Tibial nerve (tissue), 4 donors: ENCODE results near the gene RNU6-8. TPM values are rescaled to one million over a fixed set of nuclear protein-coding genes. Genes with fewer than 3 reads are reported as not detected.

ENCODE experiments used
- DNase-seq, 2 donors: peaks; one replicate each; pipeline ENCODE4 v3.0.0-alpha.2; 2019; ENCODE audit warnings: low spot score in 2 of 2
- H3K27ac ChIP-seq, 4 donors: fragments of 200-600 bp; sonication (generic) in 3 of 4; one replicate each; pipeline ENCODE4 v1.5.1; 2017 to 2019; ENCODE audit warnings: mild to moderate bottlenecking in 1 of 4
- H3K27me3 ChIP-seq, 2 donors: fragments of 200-600 bp; sonication (generic) in 1 of 2; one replicate each; pipeline versions ENCODE4 v1.5.1 to v1.6.0; 2017 to 2019
- H3K36me3 ChIP-seq, 3 donors: fragments of 200-600 bp; sonication (generic); one replicate each; pipeline ENCODE4 v1.5.1; 2018 to 2019
- H3K4me1 ChIP-seq, 4 donors: fragments of 200-600 bp; sonication (generic) in 3 of 4; one replicate each; pipeline ENCODE4 v1.5.1; 2017 to 2019
- H3K4me3 ChIP-seq, 4 donors: fragments of 200-600 bp; sonication (generic) in 3 of 4; one replicate each; pipeline ENCODE4 v1.5.1; 2017 to 2019; ENCODE audit warnings: mild to moderate bottlenecking in 1 of 4, moderate library complexity in 1 of 4
- H3K9me3 ChIP-seq, 4 donors: fragments of 200-600 bp; sonication (generic) in 3 of 4; one replicate each; pipeline ENCODE4 v1.5.1; 2017 to 2019
- EP300 ChIP-seq, 2 donors: sonication (generic); formaldehyde crosslinking; IDR thresholded peaks; one replicate each; pipeline ENCODE4 v1.6.1; 2017; ENCODE audit warnings: antibody characterized with exemption in 2 of 2, mild to moderate bottlenecking in 1 of 2
- POLR2A ChIP-seq, 2 donors: fragments of 450-650 bp; IDR thresholded peaks; one replicate each; pipeline ENCODE4 v1.6.1; 2017; ENCODE audit warnings: antibody characterized with exemption in 2 of 2, mild to moderate bottlenecking in 2 of 2, moderate library complexity in 2 of 2
- WGBS, 2 donors: methylation state at CpG; one replicate each; pipeline ENCODE4 v1.1.5; 2018; 5-methylcytosine and 5-hydroxymethylcytosine counted together
- total RNA-seq, 4 donors: library from RNA; depleted of rRNA; stranded (reverse); fragments of >200 nt; gene quantifications; one replicate each; pipeline ENCODE4 v1.1.0, GENCODE V29; 2016
- TF ChIP-seq, protein P1 (sequence below), 5 experiments: fragments of 200-600 bp in 3 of 5; fragments of 450-650 bp in 2 of 5; sonication (generic) in 3 of 5; IDR thresholded peaks; one replicate each; pipeline ENCODE4 v1.5.1; 2016 to 2019; ENCODE audit warnings: antibody characterized with exemption in 5 of 5, mild to moderate bottlenecking in 3 of 5, moderate library complexity in 2 of 5

The RNU6-8 gene
- total RNA-seq, 4 donors from 2014 or later: not detected

DNA sequence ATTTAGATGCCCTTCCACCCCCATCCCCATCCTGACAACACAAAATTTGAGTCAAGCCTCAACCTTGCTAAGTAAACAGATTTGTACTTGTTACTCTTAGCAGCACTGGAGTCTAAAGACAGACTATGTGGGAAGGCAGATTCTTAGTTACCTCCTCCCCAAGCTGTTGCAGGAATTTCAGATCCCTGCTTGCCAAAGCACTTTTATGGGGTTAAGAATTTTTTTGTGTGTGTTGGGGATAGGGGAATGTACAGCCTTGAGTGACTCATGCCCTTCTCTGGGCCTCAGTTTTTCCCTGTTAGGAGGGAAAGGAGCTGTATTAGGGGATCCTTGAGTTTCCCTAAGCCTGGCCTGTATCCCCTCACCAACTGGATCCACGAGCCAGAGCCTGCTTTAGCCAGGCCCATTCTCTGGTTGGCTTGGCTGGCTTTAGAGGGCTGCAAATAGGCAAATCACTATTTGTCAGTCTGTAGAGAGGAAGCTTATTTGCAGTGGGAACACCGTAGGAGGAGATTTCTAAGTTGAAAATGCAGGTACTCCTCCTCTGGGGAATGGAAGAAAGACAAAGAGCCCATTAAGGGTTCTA, 27.7 kb upstream of the RNU6-8 start:
- Histone ChIP-seq H3K4me3 (no peak overlapping the region), H3K9me3 (peaks cover 0 to under 1% (median 0%) of the 10 kb centered on the region in 4 donors), H3K4me1 (no peaks in the 10 kb centered on the region), H3K27me3 (no peaks in the 10 kb centered on the region), H3K27ac (no peak overlapping the region), H3K36me3 (no peaks in the 10 kb centered on the region)
- no peak for TF ChIP-seq POLR2A (IDR thresholded peaks at IDR 0.05)
- TF ChIP-seq, protein P1, sequence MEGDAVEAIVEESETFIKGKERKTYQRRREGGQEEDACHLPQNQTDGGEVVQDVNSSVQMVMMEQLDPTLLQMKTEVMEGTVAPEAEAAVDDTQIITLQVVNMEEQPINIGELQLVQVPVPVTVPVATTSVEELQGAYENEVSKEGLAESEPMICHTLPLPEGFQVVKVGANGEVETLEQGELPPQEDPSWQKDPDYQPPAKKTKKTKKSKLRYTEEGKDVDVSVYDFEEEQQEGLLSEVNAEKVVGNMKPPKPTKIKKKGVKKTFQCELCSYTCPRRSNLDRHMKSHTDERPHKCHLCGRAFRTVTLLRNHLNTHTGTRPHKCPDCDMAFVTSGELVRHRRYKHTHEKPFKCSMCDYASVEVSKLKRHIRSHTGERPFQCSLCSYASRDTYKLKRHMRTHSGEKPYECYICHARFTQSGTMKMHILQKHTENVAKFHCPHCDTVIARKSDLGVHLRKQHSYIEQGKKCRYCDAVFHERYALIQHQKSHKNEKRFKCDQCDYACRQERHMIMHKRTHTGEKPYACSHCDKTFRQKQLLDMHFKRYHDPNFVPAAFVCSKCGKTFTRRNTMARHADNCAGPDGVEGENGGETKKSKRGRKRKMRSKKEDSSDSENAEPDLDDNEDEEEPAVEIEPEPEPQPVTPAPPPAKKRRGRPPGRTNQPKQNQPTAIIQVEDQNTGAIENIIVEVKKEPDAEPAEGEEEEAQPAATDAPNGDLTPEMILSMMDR (IDR thresholded peaks at IDR 0.05): no peak
- TF ChIP-seq EP300 (IDR thresholded peaks at IDR 0.05): no peak
- 71 to 78% methylated on average over 2 of the region's 2 CpGs for WGBS, 2 donors
- no peak for DNase-seq

DNA sequence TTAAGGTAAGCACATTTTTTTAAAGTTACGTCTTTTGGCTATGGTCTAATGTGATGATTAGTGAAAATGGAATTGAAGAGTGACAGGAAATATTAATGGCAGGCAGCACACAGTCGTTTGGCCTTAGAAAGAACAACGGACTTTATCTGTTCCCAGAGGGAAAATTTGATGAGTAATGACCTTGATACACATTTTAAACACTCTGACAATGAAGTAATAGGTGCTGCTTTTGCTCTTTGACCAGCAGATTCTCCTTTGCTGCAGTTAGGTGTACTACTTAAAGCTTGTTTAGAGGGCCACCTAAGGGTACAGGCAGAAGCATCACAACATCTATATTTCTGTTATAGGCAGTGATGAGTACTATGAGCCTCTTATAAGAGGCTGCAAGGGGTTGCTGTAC, 27.1 kb upstream of the RNU6-8 start:
- 31 to 43% methylated on average over 3 of the region's 3 CpGs for WGBS, 2 donors
- H3K4me1 ChIP-seq: no peaks in the 10 kb centered on the region
- no peaks in the 10 kb centered on the region for H3K9me3 ChIP-seq
- no peak for DNase-seq
- TF ChIP-seq EP300 (IDR thresholded peaks at IDR 0.05): no peak
- TF ChIP-seq, protein P1 (IDR thresholded peaks at IDR 0.05): no peak
- no peaks in the 10 kb centered on the region for H3K36me3 ChIP-seq
- H3K4me3 ChIP-seq: no peak overlapping the region
- no peaks in the 10 kb centered on the region for H3K27me3 ChIP-seq
- no peak overlapping the region for H3K27ac ChIP-seq

DNA sequence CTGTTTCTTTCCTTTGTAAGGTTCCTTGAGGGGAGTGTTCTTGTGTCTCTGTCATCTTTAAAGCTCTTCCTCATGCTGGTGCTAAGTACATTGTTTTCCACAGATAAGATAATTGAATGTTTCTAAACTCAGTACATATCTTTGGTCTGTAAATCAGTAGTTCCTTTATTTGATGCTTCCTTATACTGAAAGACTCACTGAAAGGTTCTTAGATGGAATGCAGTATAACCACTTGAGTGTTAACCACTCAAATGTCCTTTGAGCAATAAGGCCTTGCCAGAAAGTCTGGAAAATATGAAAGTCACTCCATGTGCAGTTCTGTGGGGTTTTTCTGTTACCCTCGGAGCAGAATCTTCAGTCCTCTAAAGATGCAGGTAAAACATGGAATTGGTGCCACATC, 23.0 kb upstream of the RNU6-8 start:
- WGBS, 2 donors: 88 to 100% methylated on average over 1 of the region's 1 CpG
- DNase-seq: no peak
- H3K36me3 ChIP-seq: no peaks in the 10 kb centered on the region
- TF ChIP-seq, protein P1 (IDR thresholded peaks at IDR 0.05): no peak
- TF ChIP-seq EP300 (IDR thresholded peaks at IDR 0.05): no peak
- TF ChIP-seq POLR2A (IDR thresholded peaks at IDR 0.05): no peak
- H3K4me1 ChIP-seq: no peaks in the 10 kb centered on the region
- H3K27me3 ChIP-seq: no peaks in the 10 kb centered on the region
- no peaks in the 10 kb centered on the region for H3K9me3 ChIP-seq
- H3K27ac ChIP-seq: no peak overlapping the region
- H3K4me3 ChIP-seq: no peak overlapping the region

DNA sequence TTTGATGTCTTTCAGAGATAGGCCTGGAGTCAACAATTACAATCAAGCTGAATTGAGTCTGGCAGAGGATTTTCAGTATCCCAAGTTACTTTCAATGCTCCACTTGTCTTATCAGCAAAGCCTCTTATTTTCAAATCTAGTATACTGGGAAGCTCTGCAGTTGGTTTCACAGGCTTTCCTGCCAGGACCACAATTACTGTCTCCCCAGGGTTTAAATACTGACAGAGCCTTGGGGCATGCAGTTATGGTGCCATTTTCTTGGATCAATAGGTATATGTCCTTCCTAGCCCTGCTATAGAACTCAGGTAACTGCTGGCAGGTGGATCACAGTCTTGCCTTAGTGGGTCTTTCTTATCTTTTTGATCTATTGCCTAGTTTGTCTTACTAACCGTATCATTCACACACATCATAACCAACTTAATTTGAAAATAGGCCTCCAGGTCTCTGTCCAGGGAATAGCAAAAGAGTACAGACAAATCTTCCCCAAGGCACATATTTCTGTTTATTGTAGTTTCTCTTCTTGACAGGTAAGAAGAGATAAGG, 22.4 kb upstream of the RNU6-8 start:
- Histone ChIP-seq H3K4me1 (no peaks in the 10 kb centered on the region), H3K4me3 (no peak overlapping the region), H3K9me3 (no peaks in the 10 kb centered on the region), H3K27me3 (no peaks in the 10 kb centered on the region), H3K27ac (no peak overlapping the region), H3K36me3 (no peaks in the 10 kb centered on the region)
- no peak for TF ChIP-seq EP300 (IDR thresholded peaks at IDR 0.05)
- TF ChIP-seq, protein P1 (IDR thresholded peaks at IDR 0.05): no peak
- no peak for TF ChIP-seq POLR2A (IDR thresholded peaks at IDR 0.05)
- DNase-seq: no peak
- 36 to 94% methylated on average over 1 of the region's 1 CpG for WGBS, 2 donors

DNA sequence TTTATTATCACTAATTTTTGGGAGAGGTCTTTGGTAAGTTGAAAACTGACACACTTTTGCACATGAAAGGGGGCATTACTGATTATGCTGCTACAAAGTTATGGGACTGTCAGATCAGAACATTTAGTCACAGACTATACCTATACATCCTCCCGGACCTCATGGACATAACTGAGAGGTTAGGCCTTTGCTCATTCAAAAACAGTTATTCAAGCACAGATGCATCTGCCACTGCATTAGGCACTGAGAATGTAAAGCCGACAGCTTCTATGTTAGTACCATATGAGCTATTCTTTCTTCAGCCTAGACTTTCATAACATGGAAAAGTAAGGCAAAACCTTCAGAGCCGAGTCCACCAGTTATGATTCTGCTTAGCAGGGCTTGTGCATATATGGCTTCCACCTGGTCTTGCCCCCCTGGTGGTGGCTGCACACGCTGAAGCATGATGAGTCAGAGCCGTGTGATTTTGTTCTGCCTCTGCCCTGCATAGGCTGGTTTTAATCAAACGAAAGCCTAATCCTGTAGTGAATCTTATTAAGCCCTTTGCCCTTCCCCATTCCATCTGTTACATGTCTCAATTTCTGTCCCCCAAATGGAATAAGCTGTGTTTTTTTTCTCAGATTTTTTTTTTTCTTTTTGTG, 21.8 kb upstream of the RNU6-8 start:
- WGBS, 2 donors: 60 to 64% methylated on average over 6 of the region's 6 CpGs
- DNase-seq: no peak
- no peak overlapping the region for H3K27ac ChIP-seq
- TF ChIP-seq EP300 (IDR thresholded peaks at IDR 0.05) (no peak), POLR2A (IDR thresholded peaks at IDR 0.05) (no peak)
- TF ChIP-seq, protein P1 (IDR thresholded peaks at IDR 0.05): no peak
- H3K36me3 ChIP-seq: no peaks in the 10 kb centered on the region
- H3K27me3 ChIP-seq: no peaks in the 10 kb centered on the region
- H3K4me1 ChIP-seq: no peaks in the 10 kb centered on the region
- H3K9me3 ChIP-seq: no peaks in the 10 kb centered on the region
- no peak overlapping the region for H3K4me3 ChIP-seq
